GM21367 (cell line): ENCODE measurements around the gene CCL28.
"Not testable (repeated sequence)": the region's sequence is repeated elsewhere in the genome, so short reads cannot be mapped to it uniquely, and the experiment has no call there.

Source experiments
- ATAC-seq: cut with Tn5 transposase; IDR thresholded peaks from one replicate; pipeline ENCODE4 v1.9.1; 2021; ENCODE audit not compliant: unreplicated experiment

Gene CCL28, protein sequence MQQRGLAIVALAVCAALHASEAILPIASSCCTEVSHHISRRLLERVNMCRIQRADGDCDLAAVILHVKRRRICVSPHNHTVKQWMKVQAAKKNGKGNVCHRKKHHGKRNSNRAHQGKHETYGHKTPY

DNA sequence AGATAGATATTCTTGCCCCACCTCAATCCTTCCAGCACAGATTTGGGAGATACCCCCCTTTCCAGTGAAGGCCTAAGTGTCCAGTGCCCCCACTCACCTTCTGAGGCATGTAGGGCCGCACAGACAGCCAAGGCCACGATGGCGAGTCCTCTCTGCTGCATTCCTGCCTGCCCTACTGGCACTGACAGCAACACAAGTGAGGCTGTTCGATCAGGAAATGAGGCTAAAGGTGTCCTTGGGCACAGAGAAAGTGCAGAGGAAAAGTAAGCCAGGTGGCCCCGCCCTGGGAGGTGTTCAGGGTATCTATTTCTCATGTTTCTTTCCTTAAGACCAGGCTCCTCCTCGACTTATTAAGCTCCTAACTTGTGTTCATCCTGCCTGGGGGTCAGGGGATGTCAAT is at the start of gene CCL28:
TSS of gene CCL28 (minus strand) at position 236 of the 400 bp plus-strand sequence. CDS start at position 161, 75 bp downstream.
- no peak for ATAC-seq

DNA sequence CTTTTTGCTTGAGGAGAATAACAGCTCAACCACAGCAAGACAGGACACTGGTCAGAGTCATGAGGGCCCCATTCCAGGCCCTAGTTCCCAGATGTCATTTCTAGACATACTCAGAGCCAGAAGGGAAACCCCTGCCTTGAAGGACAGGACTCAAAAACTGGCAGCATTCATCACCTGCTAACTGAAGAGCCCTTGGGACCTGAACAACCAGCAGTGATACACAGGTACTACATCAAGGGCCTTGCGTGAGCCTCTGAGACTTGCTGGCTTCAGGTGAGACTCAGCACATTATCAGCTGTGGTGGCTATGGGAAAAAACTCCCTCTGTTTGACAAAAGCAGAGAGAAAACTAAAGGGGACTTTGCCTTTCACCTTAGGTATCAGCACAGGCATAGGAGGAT is 48.9 kb upstream of the CCL28 start:
- no peak for ATAC-seq

DNA sequence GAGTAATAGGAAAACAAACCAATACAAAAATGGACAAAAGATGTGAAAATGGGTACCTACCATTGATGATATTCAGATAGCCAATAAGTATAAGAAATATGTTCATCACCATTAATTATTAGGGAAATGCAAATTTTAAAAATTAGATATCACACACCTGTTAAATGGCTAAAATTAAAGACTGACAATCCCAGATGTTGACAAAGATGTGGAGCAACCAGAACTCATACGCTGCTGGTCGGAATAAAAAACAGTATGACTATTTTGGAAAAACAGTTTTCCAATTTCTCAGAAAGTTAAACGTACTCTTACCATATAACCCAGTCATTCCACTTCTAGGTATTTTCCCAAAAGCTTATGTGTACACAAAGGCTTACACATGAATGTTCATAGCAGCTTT is 44.4 kb upstream of the CCL28 start:
- ATAC-seq = no peak

DNA sequence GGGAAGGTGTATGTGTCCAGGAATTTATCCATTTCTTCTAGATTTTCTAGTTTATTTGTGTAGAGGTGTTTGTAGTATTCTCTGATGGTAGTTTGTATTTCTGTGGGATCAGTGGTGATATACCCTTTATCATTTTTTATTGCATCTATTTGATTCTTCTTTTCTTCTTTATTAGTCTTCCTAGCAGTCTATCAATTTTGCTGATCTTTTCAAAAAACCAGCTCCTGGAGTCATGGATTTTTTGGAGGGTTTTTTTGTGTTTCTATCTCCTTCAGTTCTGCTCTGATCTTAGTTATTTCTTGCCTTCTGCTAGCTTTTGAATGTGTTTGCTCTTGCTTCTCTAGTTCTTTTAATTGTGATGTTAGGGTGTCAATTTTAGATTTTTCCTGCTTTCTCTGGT is 29.4 kb upstream of the CCL28 start:
- ATAC-seq = not testable (repeated sequence)

DNA sequence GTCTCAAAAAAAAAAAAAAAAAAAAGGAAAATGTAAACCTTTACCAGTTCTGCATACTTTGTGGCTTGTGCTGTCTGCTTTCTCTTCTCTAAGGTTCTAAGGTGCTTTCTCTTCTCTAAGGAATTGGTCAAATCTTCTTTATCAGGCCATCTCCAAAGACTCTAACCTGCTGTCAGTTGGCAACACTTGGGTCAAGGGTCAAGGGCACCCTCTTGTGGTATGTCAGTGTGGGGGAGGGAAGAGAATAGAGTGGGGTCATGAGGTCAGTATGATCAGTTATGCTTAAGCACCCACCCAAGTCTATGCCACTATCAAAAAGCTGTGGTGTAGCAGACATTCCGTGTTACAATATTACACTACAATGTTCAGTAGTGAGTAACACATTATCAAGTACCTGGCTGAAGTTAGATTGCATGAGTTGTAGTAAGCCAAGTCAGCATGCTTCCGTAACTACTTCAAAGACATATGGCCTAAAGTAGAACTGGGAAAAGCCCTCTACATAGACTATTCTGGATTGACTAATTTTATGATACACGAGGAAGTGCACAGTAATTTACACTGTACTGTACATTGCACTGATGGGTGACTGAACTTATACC is 25.0 kb upstream of the CCL28 start:
- ATAC-seq = no peak

DNA sequence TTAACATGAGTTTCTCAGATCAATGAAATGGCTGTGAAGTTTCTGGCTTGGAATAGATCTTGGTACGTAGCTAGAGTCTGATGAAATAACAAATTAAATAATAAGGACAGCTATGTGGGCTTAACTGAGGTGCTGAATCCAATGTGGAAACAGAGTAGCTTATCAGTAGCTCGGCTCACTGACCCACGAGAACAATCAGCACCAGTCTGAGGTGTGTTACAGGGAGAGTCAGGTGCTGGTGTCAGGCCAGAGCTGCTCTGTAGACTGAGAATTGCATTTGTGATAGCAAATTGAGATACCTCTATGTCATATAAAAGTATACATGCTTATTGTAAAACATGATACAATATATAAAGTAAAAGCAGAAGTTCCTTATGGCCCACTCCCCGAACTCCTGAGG is 21.2 kb upstream of the CCL28 start:
- ATAC-seq = no peak

DNA sequence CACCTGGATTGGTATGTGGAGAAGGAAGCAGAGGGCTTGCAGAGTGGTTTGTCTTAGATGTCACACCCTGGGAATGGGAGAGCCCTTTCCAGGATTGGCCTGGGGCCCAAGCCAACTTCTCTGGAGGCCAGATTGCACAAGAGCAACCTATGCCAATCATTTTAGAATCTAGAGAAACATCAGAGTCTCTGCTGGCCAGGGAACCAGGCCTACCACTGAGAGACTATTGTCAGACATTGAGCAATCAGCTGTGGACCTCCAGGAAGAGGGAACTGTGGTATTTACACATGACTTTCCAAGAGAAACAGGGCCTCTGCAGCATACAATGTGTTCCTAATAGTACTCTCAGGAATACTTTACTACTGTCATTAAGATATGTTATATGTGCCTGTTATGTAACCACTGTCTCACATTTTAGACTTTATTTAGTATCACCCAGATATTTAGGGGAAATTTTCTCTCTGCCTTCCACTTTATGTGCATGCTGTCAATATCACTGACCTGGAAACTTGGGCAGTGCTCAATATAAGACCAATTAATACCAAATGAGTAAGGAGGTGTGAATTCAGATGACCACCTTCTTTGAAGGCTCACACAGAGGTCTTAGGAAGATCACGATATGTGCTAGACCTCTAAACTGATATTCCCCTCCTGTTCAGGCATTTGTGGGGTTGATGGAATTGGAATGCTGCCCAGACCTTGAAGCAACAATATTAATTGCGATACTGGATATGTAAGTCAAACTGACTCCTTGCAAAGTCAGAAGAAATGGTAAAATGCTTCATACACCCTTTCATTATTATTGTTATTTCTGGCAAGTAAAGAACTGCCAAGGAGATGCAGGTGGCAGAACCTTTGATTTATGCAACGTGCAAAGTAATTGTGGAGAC is 20.5 kb upstream of the CCL28 start:
- ATAC-seq = no peak

DNA sequence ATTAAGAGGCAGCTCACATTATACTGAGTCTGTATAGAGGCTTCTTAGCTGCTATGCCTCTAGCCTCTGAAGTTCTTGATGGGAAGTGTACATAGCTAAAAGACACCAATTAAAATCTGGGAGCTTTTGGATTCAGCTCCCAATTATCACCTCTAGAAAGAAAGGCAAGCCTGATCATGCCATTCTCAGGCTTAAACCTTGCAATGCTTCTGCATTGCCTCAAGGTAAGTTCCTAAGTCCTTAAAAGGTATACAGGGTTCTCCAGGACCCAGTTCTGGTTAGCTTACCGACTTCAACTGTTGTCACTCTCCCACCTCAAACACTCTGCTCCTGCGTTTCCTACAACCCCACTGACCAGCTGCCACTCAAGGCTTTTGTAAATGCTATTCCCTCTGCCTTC is 17.5 kb upstream of the CCL28 start:
- no peak for ATAC-seq

DNA sequence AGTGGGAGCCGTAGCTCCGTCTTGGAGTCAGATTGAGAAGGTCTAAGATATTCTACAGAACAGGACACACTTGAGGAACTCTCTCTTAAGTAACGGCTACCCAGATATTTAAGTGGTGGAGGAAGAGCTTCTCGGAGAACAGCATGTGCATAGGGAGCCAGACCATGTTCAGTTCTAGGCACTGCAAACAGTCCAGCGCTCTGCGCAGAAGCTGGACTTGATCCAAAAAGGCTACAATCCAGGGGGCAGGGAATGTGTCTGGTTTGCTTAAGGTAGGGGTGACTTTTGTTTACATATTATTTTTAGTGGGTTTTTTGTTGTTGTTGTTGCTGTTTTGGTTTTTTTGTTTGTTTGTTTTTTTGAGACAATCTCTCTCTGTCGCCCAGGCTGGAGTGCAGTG is 16.8 kb upstream of the CCL28 start:
- ATAC-seq = no peak

DNA sequence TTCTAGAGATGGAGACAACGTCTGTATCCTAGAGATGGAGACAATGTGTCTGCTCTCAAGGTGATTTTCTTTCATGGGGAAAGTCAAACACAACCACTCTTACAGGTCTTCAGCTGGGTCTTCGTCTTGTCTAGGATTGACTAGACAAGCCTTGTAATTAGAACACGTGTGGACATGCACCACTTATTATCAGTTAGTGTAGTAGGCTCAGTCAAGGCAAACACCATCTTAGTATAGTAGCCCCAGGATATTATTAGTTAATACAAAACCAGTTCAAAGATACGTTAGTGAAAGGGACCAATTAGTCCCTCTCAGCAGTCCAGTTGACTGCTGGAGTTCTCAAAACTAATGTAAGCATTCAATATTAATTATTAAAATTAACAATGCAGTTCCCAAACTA is 15.1 kb upstream of the CCL28 start:
- no peak for ATAC-seq

DNA sequence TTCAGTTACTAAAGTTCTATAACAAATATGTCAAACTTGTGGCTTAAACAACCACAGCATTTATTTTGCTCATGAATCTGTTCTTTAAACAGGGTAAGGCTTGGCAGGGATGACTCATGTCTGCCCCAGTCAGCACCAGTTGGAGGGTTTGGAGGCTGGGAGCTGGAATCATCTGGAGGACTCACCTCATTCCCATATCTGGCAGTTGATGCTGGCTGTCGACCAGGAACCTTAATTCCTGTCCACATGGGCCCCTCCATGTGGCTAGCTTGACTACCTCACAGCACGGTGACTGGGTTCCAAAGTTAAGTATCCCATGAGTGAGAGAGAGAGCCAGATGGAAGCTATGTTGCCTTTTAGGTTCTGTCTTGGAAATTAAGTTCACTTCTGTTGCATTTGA is 13.8 kb upstream of the CCL28 start:
- ATAC-seq = no peak

DNA sequence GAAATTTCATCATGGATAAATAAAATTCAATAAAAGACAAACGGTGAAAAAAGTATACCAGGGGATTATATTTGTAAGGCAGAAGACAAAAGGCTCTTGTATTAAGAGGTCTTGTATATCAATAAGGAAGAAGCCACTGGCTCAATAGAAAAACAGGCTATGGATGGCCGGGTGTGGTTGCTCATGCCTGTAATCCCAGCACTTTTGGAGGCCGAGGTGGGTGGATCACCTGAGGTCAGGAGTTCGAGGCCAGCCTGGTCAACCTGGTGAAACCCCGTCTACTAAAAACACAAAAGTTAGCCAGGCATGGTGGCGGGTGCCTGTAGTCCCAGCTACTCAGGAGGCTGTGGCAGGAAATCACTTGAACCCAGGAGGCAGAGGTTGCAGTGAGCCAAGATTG is 10.9 kb upstream of the CCL28 start:
- ATAC-seq = not testable (repeated sequence)

DNA sequence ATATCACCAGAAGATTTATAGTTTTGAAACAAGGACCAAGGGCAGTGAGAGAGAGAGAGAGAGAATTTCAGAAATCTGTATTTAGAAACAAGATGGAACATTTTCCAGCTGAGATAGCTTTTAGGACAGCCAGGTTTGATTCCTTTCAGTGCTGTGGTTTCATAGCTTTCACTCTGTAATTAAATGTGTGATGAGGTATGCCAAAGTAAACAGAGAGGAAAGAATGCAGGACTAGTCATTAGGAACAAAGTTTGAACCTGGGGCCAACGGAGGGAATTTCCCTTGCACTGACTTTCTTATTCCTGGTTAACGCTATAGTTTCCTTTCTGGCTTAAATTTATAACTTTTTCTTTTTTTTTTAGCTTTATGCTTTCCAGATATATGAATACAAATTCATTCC is 10.0 kb upstream of the CCL28 start:
- ATAC-seq = no peak

DNA sequence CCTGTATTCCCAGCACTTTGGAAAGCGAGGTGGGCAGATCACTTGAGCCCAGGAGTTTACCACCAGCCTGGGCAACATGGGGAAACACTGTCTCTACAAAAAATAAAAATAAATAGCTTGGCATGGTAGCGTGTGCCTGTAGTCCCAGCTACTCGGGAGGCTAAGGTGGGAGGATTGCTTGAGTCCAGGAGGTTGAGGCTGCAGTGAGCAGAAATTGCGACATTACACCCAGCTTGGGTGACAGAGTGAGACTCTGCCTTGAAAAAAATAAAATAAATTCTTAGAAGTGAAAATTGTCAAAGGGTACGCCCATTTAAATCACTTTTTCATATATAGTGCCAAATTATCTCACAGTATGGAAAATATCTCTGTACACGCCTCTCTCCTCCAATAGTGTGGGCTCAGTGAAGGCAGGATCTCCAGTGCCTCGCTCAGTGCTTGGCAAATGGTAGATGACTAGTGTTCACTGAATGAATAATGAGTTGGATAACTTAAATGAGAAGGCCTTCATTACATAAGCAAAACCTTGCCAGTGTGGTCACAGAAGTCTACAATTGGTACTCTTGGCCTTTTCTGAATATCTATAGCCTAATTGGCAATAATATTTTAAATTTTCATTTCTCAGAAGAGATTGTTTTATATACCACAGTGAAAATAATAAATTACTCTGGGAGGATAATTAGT is 9.4 kb upstream of the CCL28 start:
- no peak for ATAC-seq

DNA sequence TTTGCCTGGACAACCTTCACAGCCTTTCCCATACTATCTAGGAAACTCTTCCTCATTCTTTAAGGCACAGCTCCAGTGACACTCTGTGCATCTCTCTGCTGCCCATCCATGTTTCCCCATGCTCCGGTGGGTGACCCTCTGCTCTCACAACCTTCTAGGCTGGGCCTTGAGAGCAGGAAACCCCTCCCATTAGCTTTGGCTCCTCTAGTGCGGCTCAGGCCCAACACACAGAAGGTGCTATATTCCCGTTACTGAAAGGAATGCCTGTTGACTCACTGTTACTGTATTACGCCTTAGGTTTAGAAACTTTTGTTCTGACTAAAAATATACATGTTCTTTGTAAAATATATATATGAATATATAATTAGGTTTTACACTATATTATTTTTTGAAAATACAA is 8.1 kb upstream of the CCL28 start:
- ATAC-seq = no peak

DNA sequence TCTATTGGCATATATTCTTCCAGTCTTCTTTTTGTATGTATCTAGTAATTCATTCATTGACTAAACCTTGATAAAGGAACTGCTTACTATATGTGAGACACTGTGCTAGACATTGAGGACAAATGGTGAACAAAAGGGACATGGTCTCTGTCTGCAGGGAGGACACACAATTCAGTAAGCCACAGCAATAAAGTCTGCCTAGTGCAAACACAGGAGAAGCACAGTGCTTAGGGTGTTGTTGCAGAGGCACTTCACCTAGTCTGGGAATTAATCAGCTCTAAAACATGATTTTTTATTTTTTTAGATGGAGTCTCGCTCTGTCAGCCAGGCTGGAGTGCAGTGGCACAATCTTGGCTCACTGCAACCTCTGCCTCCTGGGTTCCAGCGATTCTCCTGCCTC is 6.4 kb upstream of the CCL28 start:
- no peak for ATAC-seq

DNA sequence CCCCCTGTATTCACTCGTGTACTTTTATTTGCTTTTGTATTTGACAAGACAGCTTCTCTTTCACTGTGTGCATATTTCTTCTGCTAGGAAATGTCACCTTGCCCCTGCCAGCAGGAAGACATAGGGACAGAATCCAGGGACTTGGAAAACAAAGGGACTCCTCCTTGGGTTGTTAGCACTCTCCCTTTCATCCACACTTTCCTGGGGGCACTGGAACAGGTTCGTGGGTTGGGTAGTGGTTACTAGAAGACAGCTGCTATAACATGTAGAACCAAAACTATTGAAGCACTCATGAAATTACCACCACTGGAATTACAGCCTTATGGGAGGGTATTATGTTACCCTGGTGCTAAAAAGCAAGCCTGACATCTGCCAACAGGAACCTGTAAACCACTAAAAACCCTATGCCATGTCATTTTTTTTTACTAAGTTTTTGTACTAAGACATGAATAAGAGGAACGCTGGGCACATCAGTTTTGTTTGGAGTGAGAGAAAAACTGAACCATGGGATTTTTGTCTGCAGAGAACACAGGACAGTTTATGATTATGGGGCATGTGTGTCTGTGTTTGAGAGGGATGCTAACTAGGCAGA is 4.7 kb upstream of the CCL28 start:
- no peak for ATAC-seq

DNA sequence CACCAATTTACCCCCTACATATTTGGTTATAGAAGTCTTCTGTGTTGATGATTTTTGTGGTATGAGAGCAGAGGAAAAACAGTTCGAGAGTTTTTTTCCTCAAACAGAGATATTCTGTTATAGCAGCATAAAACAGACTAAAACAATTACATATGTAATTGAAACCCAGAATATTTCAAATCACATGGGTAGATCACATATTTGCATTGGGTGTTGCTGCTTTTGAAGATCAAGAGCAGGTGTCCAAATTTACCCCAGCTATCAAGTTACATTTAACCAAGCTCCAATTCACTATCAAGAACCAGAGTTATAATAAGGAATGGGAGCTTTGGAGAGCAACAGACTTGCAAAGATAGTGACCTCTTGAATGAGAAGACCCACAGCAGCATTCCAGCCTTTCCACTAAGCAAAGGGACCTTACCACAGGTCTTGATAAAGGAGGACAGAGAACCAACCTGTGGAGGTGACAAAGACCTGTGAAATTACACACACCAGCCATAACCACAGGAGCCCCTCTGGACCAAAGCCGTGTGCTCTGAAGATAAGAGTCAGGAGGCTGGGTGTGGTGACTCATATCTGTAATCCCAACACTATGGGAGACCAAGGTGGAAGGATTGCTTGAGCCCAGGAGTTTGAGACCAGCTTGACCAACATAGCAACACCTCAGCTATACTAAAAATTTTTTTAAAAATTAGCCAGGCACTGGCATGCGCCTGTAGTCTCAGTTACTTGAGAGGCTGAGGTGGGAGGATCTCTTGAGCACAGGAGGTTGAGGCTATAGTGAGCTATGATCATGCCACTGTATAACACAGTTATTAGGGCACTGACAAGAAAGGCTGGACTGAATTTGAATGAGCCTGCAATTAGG is 4.0 kb upstream of the CCL28 start:
- no peak for ATAC-seq

DNA sequence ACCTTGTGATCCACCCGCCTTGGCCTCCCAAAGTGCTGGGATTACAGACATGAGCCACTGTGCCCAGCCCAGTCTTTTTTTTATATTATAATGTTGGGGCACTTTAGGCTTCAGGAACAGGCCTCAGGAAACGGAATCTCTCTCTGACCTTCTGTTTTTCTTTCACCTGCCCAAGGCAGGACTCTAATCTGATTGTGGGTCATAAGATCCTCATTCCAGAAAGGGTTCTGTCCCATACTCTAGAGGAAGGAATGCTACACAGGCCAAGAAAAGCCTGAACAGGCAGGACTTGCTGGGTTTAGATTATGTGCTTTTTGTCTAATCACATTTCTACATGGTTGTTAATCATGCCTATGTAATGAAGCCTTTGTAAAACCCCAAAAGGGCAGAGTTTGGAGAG is 1.8 kb upstream of the CCL28 start:
- no peak for ATAC-seq

DNA sequence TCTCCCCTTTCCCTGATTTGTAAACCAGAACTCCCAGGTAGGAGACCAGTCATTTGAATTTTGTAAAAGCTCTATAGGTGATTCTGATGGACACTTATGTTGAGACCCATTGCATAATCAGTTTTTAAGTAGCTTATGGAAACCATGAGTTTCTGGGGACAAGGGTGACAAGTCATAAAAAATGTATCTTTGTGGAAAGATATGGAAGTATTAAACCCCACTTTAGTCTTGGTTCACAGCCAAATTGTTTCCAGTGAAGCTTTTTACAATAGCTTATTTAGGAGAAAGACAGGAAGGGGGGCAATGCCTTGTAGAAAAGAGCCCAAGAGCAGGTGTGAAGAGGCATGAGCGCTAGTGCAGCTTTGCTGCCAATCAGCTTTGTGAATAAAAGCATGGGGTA is 453 bp upstream of the CCL28 start:
- no peak for ATAC-seq
